Activated CD4-positive, alpha-beta T cell treated with anti-CD3 and anti-CD28 coated beads for 36 hours (primary cell): ENCODE results near the gene PDILT. TPM values are rescaled to one million over a fixed set of nuclear protein-coding genes. Genes with fewer than 3 reads are reported as not detected.
A peak's percentile ranks its signal among the peaks of the same experiment; 100 is the strongest.

Source experiments
- ATAC-seq: fragments of 200-7000 bp; cut with Tn5 transposase; one replicate; pipeline ENCODE4 v1.10.0; 2021; ENCODE audit warnings: mild to moderate bottlenecking, moderate library complexity
- CTCF ChIA-PET: fragments of 350-600 bp; sonication (Branson Sonifier 250); formaldehyde crosslinking; loops from one replicate; lab custom pipeline; 2021; ENCODE audit warnings: antibody characterized with exemption; lab: Charles Lee
- POLR2A ChIA-PET: fragments of 350-600 bp; sonication (Branson Sonifier 250); formaldehyde crosslinking; loops from one replicate; lab custom pipeline; 2021; ENCODE audit warnings: antibody characterized with exemption, inconsistent platforms; lab: Charles Lee
- DNase-seq: peaks from one replicate; pipeline ENCODE4 v3.0.0-alpha.2; 2020
- H3K27ac Mint-ChIP-seq: one replicate; pipeline ENCODE4 v1.8.0; 2021; ENCODE audit warnings: mixed read lengths
- H3K27me3 Mint-ChIP-seq: one replicate; pipeline ENCODE4 v1.8.0; 2021; ENCODE audit warnings: mixed read lengths
- H3K36me3 Mint-ChIP-seq: one replicate; pipeline ENCODE4 v1.8.0; 2021; ENCODE audit warnings: low read depth, mixed read lengths
- H3K4me1 Mint-ChIP-seq: one replicate; pipeline ENCODE4 v1.8.0; 2021; ENCODE audit warnings: mixed read lengths
- H3K4me3 Mint-ChIP-seq: one replicate; pipeline ENCODE4 v1.8.0; 2021; ENCODE audit warnings: mild to moderate bottlenecking, moderate library complexity, mixed read lengths
- H3K9me3 Mint-ChIP-seq: one replicate; pipeline ENCODE4 v1.8.0; 2021; ENCODE audit warnings: low read depth, mixed read lengths
- intact Hi-C, 2 experiments: fragments of 100-400 bp; cut with DNase I in 1 of 2; cut with micrococcal nuclease in 1 of 2; formaldehyde crosslinking; loops; one replicate each; pipeline versions ENCODE4 v1.14.2 to v1.15.1; 2022 to 2024; cut with DNase I, micrococcal nuclease
- total RNA-seq, 2 experiments: library from RNA; stranded (reverse); gene quantifications; one replicate each; pipeline ENCODE4 v1.2.3, GENCODE V29; 2021

The PDILT gene
- total RNA-seq, 2 experiments from 2014 or later = not detected

- intact Hi-C loops = loop anchor here (2.0 to 10.0 kb wide), 2 partner anchors 479 to 781 kb away; no protein-coding TSS in a partner anchor
- no peaks in the 10 kb centered on the region for H3K9me3 Mint-ChIP-seq
- peaks cover 11% of the 10 kb centered on the region for H3K27me3 Mint-ChIP-seq
- no peaks in the 10 kb centered on the region for H3K36me3 Mint-ChIP-seq
- H3K27ac Mint-ChIP-seq = no peak overlapping the region
- DNase-seq (peak; percentile 77), ATAC-seq (no peak)
- ChIA-PET POLR2A (no interaction called here), CTCF (interaction anchor here (1.0 to 5.6 kb wide), 13 partner anchors 9 to 785 kb away, joined by 3 to 87 read pairs (median 5); no protein-coding TSS in a partner anchor)
- no peaks in the 10 kb centered on the region for H3K4me1 Mint-ChIP-seq
- no peak overlapping the region for H3K4me3 Mint-ChIP-seq
These were observed 18.4 kb downstream of the PDILT start for GRCh38 chr16:20385844-20386832.

DNA sequence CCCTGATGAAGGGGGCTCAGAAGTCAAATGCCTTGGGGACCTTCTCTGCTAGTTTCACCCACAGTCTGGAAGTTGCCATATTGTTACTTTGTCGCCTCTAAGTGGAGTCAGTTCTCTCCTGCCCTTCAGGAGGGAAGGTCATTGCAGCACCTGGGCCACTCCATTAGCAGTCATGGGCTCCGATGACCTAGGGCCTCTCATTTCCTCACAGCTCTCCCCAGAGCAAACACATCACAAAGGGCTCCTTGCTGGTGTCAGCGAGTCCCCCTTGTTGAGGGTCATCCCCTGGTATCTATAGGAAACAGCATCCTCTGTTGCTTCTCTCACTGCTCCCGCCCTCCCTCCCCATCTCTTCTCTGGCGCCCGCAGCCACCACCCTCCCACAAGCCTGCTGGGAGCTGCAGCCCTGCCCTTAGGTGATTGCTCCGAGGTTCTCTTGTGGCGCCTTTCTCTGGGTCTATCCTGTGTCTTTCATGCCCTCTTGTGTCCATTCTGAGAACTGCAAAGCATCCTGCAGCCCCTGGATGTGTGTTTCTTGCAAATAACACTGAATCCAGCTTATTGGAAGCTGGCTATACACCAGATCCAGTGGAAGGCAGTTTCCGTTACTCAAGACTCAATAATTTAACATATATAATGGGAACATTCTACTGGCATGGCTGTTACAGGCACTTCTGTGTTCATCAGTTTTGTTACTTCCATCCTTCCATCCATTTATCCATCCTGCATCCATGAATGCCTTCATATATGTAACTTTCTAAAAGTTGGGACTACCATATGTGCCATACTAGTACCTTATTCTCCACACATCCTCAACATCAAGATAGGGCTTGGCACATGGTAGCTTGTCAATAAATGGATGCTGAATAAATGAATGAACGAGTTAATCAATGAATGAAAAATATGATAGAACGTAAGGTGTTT, 21.2 kb downstream of the PDILT start:
- Mint-ChIP-seq H3K9me3 (no peaks in the 10 kb centered on the region), H3K27ac (no peak overlapping the region), H3K27me3 (peaks cover 13% of the 10 kb centered on the region), H3K4me1 (no peaks in the 10 kb centered on the region), H3K4me3 (no peak overlapping the region), H3K36me3 (no peaks in the 10 kb centered on the region)
- ATAC-seq = peak; percentile 84
- DNase-seq = peak; percentile 71
- ChIA-PET POLR2A (no interaction called here), CTCF (interaction anchor here (0.6 to 5.6 kb wide), 11 partner anchors 12 to 696 kb away, joined by 3 to 87 read pairs (median 3); partner anchors contain the start of gene ACSM3)
- intact Hi-C loops = loop anchor here (1.0 to 10.0 kb wide), 5 partner anchors 325 to 779 kb away; no protein-coding TSS in a partner anchor

- intact Hi-C loops = loop anchor here in 1 of 2 experiments (2.0 to 10.0 kb wide), 3 partner anchors 326 to 778 kb away; no protein-coding TSS in a partner anchor
- H3K4me1 Mint-ChIP-seq = no peaks in the 10 kb centered on the region
- H3K27ac Mint-ChIP-seq = no peak overlapping the region
- H3K9me3 Mint-ChIP-seq = no peaks in the 10 kb centered on the region
- no peak for ATAC-seq
- no peaks in the 10 kb centered on the region for H3K36me3 Mint-ChIP-seq
- ChIA-PET CTCF (interaction anchor here (0.9 to 5.6 kb wide), 4 partner anchors 57 to 473 kb away, joined by 3 to 87 read pairs (median 12); no protein-coding TSS in a partner anchor), POLR2A (no interaction called here)
- H3K27me3 Mint-ChIP-seq = peaks cover 11% of the 10 kb centered on the region
- no peak for DNase-seq
- H3K4me3 Mint-ChIP-seq = no peak overlapping the region
These were observed 22.2 kb downstream of the PDILT start for GRCh38 chr16:20382202-20382948.

DNA sequence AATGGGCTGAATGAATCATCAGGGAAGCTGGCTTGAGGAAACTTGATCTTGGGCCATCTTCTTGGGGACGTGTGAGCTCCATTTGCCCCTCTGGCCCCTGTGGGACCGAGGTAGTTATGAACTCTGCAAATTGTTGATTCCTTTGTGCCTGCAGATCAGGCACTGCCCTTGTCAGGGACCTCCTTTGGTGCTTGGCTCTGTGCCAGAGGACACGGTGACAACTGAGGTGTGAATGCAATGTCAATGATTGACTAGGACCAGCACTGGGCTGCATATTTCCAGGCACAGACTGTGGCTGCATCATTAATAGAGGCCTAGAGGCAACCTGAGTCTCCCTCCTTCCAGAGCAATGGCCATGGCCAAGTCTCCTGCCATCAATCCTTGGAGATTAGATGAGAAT, 23.8 kb downstream of the PDILT start:
- no peaks in the 10 kb centered on the region for H3K9me3 Mint-ChIP-seq
- ChIA-PET CTCF (interaction anchor here (0.8 to 1.8 kb wide), 3 partner anchors 397 to 784 kb away, joined by 3 to 8 read pairs (median 4); no protein-coding TSS in a partner anchor), POLR2A (no interaction called here)
- no peak for ATAC-seq
- H3K27ac Mint-ChIP-seq = no peak overlapping the region
- no peak for DNase-seq
- no peaks in the 10 kb centered on the region for H3K36me3 Mint-ChIP-seq
- H3K4me3 Mint-ChIP-seq = no peak overlapping the region
- intact Hi-C loops = loop anchor here in 1 of 2 experiments (10.0 kb wide), 1 partner anchor 776 kb away; no protein-coding TSS in a partner anchor
- peaks cover 5% of the 10 kb centered on the region for H3K27me3 Mint-ChIP-seq
- no peaks in the 10 kb centered on the region for H3K4me1 Mint-ChIP-seq

GRCh38 chr16:20377181-20377580, 27.4 kb downstream of the PDILT start:
- no peak for DNase-seq
- Mint-ChIP-seq H3K4me3 (no peak overlapping the region), H3K9me3 (no peaks in the 10 kb centered on the region), H3K36me3 (no peaks in the 10 kb centered on the region), H3K4me1 (no peaks in the 10 kb centered on the region), H3K27me3 (peaks cover 12% of the 10 kb centered on the region), H3K27ac (no peak overlapping the region)
- intact Hi-C loops = no loop called here
- no peak for ATAC-seq
- ChIA-PET POLR2A (no interaction called here), CTCF (interaction anchor here (3.3 kb wide), 1 partner anchor 8 kb away, joined by 21 read pairs; no protein-coding TSS in a partner anchor)

DNA sequence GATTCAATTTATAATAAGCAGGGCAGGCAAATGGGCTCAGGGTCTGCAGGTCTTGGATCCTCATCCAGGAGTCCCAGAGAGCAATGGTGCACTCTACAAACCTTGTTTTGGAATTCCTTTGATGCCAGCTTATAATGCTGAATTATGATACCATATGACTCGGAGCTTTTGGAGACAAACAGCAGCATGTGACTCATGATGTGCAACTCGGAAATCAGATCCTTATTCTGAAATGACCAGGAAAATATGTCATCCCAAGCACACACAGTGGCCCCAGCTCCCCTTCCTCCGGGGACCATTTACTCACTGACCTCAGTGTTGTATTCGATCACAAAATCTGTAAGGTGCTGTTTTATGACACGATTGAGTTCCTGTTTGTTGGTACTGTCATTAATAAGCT, 31.8 kb downstream of the PDILT start:
- ChIA-PET POLR2A (no interaction called here), CTCF (no interaction called here)

GRCh38 chr16:20369452-20370054, 35.0 kb downstream of the PDILT start:
- Mint-ChIP-seq H3K36me3 (no peaks in the 10 kb centered on the region), H3K27ac (no peak overlapping the region), H3K4me3 (no peak overlapping the region), H3K4me1 (no peaks in the 10 kb centered on the region), H3K9me3 (no peaks in the 10 kb centered on the region), H3K27me3 (peaks cover 25% of the 10 kb centered on the region)
- DNase-seq = no peak
- intact Hi-C loops = no loop called here
- POLR2A ChIA-PET = no interaction called here
- CTCF ChIA-PET = interaction anchor here (0.9 kb wide), 1 partner anchor 462 kb away, joined by 4 read pairs; no protein-coding TSS in a partner anchor
- no peak for ATAC-seq

More for the DNA sequence above, 31.8 kb downstream of the PDILT start:
- H3K4me3 Mint-ChIP-seq = no peak overlapping the region
- H3K36me3 Mint-ChIP-seq = no peaks in the 10 kb centered on the region
- H3K27ac Mint-ChIP-seq = no peak overlapping the region
- H3K27me3 Mint-ChIP-seq = peaks cover 21% of the 10 kb centered on the region
- intact Hi-C loops = no loop called here
- H3K9me3 Mint-ChIP-seq = no peaks in the 10 kb centered on the region
- no peak for ATAC-seq
- H3K4me1 Mint-ChIP-seq = no peaks in the 10 kb centered on the region
- no peak for DNase-seq

GRCh38 chr16:20364051-20364450, 40.5 kb downstream of the PDILT start:
- intact Hi-C loops = no loop called here
- Mint-ChIP-seq H3K27me3 (peaks cover 19% of the 10 kb centered on the region), H3K27ac (no peak overlapping the region), H3K9me3 (no peaks in the 10 kb centered on the region), H3K4me3 (no peak overlapping the region), H3K4me1 (no peaks in the 10 kb centered on the region), H3K36me3 (no peaks in the 10 kb centered on the region)
- ATAC-seq (no peak), DNase-seq (no peak)
- POLR2A ChIA-PET = no interaction called here
- CTCF ChIA-PET = interaction anchor here (0.6 kb wide), 1 partner anchor 1824 kb away, joined by 3 read pairs; no protein-coding TSS in a partner anchor

DNA sequence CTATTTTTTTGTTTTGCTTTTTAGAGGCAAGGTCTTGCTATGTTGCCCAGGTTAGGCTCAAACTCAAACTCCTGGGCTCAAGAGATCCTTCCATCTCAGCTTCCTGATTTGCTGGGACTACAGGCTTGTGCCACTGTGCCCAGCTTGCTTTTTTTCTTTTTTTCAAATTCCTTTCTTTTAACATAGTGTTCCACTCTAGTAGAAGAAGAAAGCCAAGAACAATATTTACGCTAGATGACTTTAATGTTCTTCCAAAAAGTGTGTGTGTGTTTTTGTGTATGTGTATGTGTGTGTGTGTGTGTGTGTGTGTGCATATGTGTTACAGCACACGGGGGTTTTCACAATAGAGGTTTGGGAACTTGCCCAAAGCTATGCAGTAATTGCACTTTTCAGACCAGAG, 41.3 kb downstream of the PDILT start:
- intact Hi-C loops = no loop called here
- Mint-ChIP-seq H3K4me3 (no peak overlapping the region), H3K4me1 (no peaks in the 10 kb centered on the region), H3K27me3 (peaks cover 17% of the 10 kb centered on the region), H3K36me3 (no peaks in the 10 kb centered on the region), H3K9me3 (no peaks in the 10 kb centered on the region), H3K27ac (no peak overlapping the region)
- CTCF ChIA-PET = interaction anchor here (0.5 to 2.1 kb wide), 3 partner anchors 22 to 1213 kb away, joined by 4 to 6 read pairs (median 4); no protein-coding TSS in a partner anchor
- ATAC-seq (no peak), DNase-seq (no peak)
- POLR2A ChIA-PET = no interaction called here

DNA sequence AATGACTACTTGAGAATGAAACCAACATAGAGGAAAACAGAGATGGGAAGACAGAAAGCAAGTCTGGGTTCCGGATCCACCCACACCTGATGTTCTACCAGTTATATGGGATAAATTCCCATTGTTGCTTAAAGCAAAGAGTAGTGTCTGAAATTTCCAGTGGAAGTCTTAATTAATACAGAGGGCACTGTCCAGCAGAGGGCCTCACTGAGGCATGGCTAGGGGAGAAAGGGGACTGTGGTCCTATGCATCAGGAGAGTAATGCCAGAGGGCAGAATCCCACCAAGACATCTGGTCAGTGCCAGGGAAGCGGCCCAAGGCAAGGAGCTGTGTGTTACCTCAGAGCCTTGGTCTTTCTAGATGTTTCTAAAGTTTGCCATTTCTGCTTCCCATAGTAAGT, 44.5 kb downstream of the PDILT start:
- Mint-ChIP-seq H3K4me3 (no peak overlapping the region), H3K27me3 (peaks cover 18% of the 10 kb centered on the region), H3K36me3 (no peaks in the 10 kb centered on the region), H3K9me3 (no peaks in the 10 kb centered on the region), H3K4me1 (no peaks in the 10 kb centered on the region), H3K27ac (no peak overlapping the region)
- DNase-seq (peak; percentile 11), ATAC-seq (no peak)
- ChIA-PET CTCF (interaction anchor here (0.7 kb wide), 1 partner anchor 25 kb away, joined by 3 read pairs; no protein-coding TSS in a partner anchor), POLR2A (no interaction called here)
- intact Hi-C loops = no loop called here
